ENCODE results near the gene ARRDC5. TPM values are rescaled to one million over a fixed set of nuclear protein-coding genes. Genes with fewer than 3 reads are reported as not detected.
"Not testable (repeated sequence)": the region's sequence is repeated elsewhere in the genome, so short reads cannot be mapped to it uniquely, and the experiment has no call there.

The ARRDC5 gene
- total and polyA plus RNA-seq, 2 donors (not counting 3 experiments of a cell fraction or from before 2014, with no cell fraction given), result 0.04 TPM; not detected in 1

GRCh38 chr19:4896372-4896771 lies 6.3 kb downstream of the ARRDC5 start:
- H3K9me3 ChIP-seq (replicated peaks; ENCODE audit: control insufficient read depth, insufficient read depth, low read length), result no peaks in the 10 kb centered on the region
- no peak overlapping the region for H3K4me3 ChIP-seq (replicated peaks in 1 of 3; ENCODE audit: insufficient read depth in 1 of 3, low read depth in 1 of 3, low read length in 3 of 3)
- H3K27ac ChIP-seq (ENCODE audit: insufficient read depth, low read depth, low read length), result no peak overlapping the region
- dilution Hi-C loops (cut with MboI; ENCODE audit: extremely low pct_ligation_motif_present, low sequenced_read_pairs) (no loop called here), intact Hi-C loops (cut with micrococcal nuclease) (no loop called here)
- FAIRE-seq (no peak), DNase-seq (ENCODE audit: low read depth, low spot score) (no peak)
- H4K20me1 ChIP-seq (replicated peaks; ENCODE audit: control insufficient read depth, extremely low read depth, insufficient read depth, low read length), result no peaks in the 10 kb centered on the region
- H3K9me1 ChIP-seq (replicated peaks; ENCODE audit: control insufficient read depth, extremely low read depth, insufficient read depth, low read length), result no peaks in the 10 kb centered on the region
- no peak overlapping the region for H3K9ac ChIP-seq (replicated peaks; ENCODE audit: extremely low read depth, insufficient read depth, low read length)
- H3K36me3 ChIP-seq (ENCODE audit: control insufficient read depth in 2 of 2, extremely low read depth in 1 of 2, insufficient read depth in 2 of 2, low read length in 2 of 2), result no peaks in the 10 kb centered on the region
- ChIA-PET POLR2A (no interaction called here), CTCF (interaction anchor here (1.3 to 2.5 kb wide), 3 partner anchors 9 to 45 kb away, joined by 3 to 7 read pairs (median 4); no protein-coding TSS in a partner anchor)
- BruUV-seq (replicated peaks), result no TSS peak
- H3K4me1 ChIP-seq (ENCODE audit: control insufficient read depth, extremely low read depth, insufficient read depth, low read length), result no peaks in the 10 kb centered on the region
- TF ChIP-seq MAX (IDR thresholded peaks at IDR 0.05; ENCODE audit: insufficient read depth, insufficient read length) (no peak), JUN (IDR thresholded peaks at IDR 0.05; ENCODE audit: borderline replicate concordance, insufficient read depth, insufficient read length, low read depth) (no peak), MYC (IDR thresholded peaks at IDR 0.05; ENCODE audit: low read depth, low read length) (no peak), POLR2AphosphoS5 (IDR thresholded peaks at IDR 0.05; ENCODE audit: insufficient read depth, low read depth, low read length) (no peak), EZH2 (IDR thresholded peaks at IDR 0.05; ENCODE audit: borderline replicate concordance, low read depth, low read length, severe bottlenecking) (no peak), GATA2 (IDR thresholded peaks at IDR 0.05; ENCODE audit: insufficient read depth, insufficient read length, low read depth, low read length) (no peak), FOS (IDR thresholded peaks at IDR 0.05; ENCODE audit: borderline replicate concordance, insufficient read depth, low read length) (no peak), POLR2A (IDR thresholded peaks at IDR 0.05; ENCODE audit: low read depth, low read length) (no peak), CTCF (IDR thresholded peaks at IDR 0.05; ENCODE audit: extremely low read depth in 1 of 2, insufficient read depth in 1 of 2, low read depth in 1 of 2, low read length in 2 of 2) (no peak)
- H3K79me2 ChIP-seq (ENCODE audit: control insufficient read depth, insufficient read depth, low read length), result no peaks in the 10 kb centered on the region
- H3K4me2 ChIP-seq (ENCODE audit: insufficient read depth, low read length), result no peak overlapping the region
- no peaks in the 10 kb centered on the region for H3K27me3 ChIP-seq (ENCODE audit: control insufficient read depth in 2 of 2, insufficient read depth in 2 of 2, low read length in 2 of 2)
- H2AFZ ChIP-seq (ENCODE audit: low read depth, low read length), result no peak overlapping the region

GRCh38 chr19:4892962-4893361 lies 9.7 kb downstream of the ARRDC5 start:
- CTCF ChIA-PET; H3K9me3 ChIP-seq (replicated peaks; ENCODE audit: control insufficient read depth, insufficient read depth, low read length); H3K9ac ChIP-seq (replicated peaks; ENCODE audit: extremely low read depth, insufficient read depth, low read length); H3K27ac ChIP-seq (ENCODE audit: insufficient read depth, low read depth, low read length); DNase-seq (ENCODE audit: low read depth, low spot score); FAIRE-seq; H2AFZ ChIP-seq (ENCODE audit: low read depth, low read length); H3K27me3 ChIP-seq (ENCODE audit: control insufficient read depth in 2 of 2, insufficient read depth in 2 of 2, low read length in 2 of 2); POLR2A ChIA-PET; H3K4me3 ChIP-seq (replicated peaks in 1 of 3; ENCODE audit: insufficient read depth in 1 of 3, low read depth in 1 of 3, low read length in 3 of 3); intact Hi-C loops (cut with micrococcal nuclease); H3K4me1 ChIP-seq (ENCODE audit: control insufficient read depth, extremely low read depth, insufficient read depth, low read length); dilution Hi-C loops (cut with MboI; ENCODE audit: extremely low pct_ligation_motif_present, low sequenced_read_pairs); BruUV-seq (replicated peaks); H3K36me3 ChIP-seq (ENCODE audit: control insufficient read depth in 2 of 2, extremely low read depth in 1 of 2, insufficient read depth in 2 of 2, low read length in 2 of 2); H3K9me1 ChIP-seq (replicated peaks; ENCODE audit: control insufficient read depth, extremely low read depth, insufficient read depth, low read length); H4K20me1 ChIP-seq (replicated peaks; ENCODE audit: control insufficient read depth, extremely low read depth, insufficient read depth, low read length); H3K4me2 ChIP-seq (ENCODE audit: insufficient read depth, low read length); H3K79me2 ChIP-seq (ENCODE audit: control insufficient read depth, insufficient read depth, low read length): not testable (repeated sequence)
